22Rv1 (cell line): ENCODE results near the gene NRN1.

Experiments used
- CTCF ChIP-seq: fragments of 450-650 bp; IDR thresholded peaks from 2 replicates; pipeline ENCODE4 v1.5.1; 2017; ENCODE audit warnings: mild to moderate bottlenecking
- ZFX ChIP-seq: fragments of 450-650 bp; IDR thresholded peaks from 2 replicates; pipeline ENCODE4 v1.6.1; 2017; ENCODE audit warnings: antibody characterized with exemption, borderline replicate concordance

- TF ChIP-seq CTCF, result no peak
- TF ChIP-seq ZFX, result no peak
Measured at GRCh38 chr6:6002005-6002847, 4.5 kb downstream of the NRN1 start.
